Fibroblast of skin of scalp (primary cell): Measurements from ENCODE around the gene XIRP2.
"Not testable (repeated sequence)": the region's sequence is repeated elsewhere in the genome, so short reads cannot be mapped to it uniquely, and the experiment has no call there.

Source experiments
- DNase-seq: peaks from one replicate; pipeline ENCODE4 v3.0.0-alpha.2; 2013

The XIRP2 gene

DNA sequence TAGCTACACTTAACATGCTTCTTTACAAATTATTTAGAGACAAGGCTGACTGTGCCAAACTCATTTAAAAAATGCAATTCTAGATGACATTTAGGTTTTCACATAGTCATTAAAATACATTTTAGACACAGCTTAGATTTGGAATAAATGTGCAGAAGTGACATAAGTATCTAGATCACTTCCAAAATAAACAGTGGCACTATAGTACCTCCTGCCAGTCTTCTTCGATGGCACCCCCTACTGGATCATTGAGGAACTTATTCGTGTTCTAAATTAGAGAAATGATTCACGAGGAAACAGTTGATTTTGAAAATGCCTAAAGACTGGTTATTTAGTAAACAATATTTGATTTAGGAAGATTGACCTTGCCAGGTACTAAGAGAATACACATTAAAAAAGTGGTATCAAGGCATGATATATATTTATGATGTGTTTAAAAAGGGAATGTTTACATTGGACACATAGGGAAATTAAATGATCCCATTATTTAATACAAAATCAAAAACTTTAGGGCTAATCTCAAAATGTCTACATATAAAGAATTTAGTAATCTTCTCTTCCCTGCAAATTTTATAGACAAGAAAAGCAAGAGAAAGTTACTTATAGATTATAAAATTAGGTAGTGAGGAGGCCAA is 323.9 kb downstream of the XIRP2 start:
- peak; percentile 36 for DNase-seq

DNA sequence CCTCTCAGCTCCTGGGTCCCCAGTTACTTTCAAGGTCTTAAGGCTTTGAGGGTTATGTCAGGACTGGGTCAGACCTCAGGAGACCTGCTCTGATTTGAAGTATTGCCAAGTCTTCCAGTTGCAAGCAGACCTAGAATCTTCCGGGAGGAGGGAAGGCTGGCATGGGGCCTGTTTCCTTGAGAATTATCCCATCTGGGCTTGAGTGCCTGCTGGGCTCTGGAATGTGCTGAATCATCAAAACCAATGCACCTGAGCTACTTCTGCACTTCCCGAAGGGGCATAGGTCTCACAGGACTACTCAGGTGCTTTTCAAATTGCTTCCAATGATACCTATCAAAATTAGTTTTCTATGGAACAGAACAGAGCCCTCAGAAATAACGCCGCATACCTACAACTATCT is 327.3 kb downstream of the XIRP2 start:
- DNase-seq = no peak

DNA sequence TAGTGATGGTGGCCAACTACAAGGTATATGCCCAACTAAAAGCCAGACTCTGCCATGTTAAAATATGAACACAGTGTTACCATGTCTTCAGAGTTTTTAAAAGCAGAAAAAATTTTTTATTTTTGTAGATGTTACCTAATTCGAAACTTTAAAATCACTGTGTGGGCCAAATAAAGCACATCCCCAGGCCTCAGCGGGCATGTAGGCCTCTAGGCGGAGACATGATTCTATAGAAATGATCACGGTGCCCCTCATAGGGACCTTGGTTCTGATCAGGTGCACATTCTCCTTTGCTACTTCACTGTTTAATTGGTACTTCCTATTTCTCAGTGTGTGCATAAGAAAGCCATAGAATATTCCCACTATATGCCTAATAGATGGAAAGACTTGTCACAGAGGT is 349.2 kb downstream of the XIRP2 start:
- DNase-seq = no peak

DNA sequence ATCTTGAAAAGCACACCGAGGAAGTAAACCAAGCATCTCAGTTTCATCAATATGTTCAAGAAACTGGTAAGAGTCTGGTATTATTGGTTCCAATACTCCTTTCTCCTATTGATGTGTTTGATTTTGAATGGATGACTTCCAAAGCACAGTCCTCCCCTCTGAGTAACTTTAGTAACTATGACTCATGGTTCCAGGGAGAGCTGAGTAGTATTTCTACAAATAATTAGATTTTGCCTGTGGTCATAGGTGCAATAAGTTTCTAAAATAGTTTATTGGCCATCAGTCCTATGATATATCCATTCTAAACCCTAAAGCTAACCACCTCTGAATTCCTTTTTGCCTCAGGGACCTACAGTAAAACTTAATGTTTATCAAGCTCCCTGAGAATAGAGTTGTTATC is 352.4 kb downstream of the XIRP2 start:
- DNase-seq = no peak

DNA sequence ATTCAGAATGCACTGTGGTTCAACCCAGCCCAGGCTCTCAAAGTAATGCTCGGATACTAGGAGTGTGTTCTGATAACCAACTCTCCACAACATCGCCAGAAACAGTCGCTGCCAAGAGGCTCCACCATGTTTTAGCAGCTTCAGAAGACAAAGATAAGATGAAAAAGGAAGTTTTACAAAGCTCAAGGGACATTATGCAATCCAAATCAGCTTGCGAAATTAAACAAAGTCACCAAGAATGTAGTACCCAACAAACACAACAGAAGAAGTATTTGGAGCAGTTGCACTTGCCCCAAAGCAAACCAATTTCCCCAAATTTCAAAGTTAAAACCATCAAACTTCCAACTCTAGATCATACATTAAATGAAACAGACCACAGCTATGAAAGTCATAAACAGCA is 360.9 kb downstream of the XIRP2 start:
- DNase-seq = no peak

DNA sequence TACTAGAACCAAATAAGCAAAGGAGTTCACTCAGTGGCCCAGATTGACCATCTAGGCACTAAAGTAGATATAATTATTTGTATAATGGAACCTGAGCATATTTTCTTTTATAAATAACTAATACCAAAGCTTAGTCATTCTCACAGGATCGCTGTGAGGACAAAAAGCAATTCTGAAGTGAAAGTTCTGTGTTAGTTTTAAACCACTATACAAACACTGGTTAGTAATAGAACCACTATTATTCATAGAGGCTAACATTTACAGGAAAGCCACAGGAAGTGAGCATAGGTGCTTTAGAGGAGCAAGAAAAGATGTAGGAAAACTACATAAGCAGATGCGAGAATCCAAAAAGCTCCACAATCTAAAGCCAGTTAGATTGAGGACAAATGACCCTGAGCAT is 364.7 kb downstream of the XIRP2 start:
- DNase-seq = no peak

DNA sequence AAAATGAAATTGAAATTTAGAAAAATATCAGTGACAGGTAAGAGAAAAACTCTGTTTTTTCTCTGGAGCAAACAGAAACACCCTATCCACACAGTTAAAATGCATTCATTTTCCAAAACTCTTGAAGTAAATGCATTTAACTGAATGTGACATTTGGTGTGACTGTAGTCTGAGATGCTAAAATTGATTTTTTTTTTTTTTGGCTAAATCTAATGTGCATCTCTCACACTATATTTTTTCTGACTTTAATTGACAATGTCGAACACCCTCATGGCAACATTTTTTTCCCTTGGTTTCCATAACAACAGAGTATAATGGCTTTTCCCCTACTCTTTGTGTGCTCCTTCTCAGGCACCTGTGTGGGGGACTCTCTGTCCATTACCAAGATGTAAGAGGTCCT is 366.4 kb downstream of the XIRP2 start:
- DNase-seq = no peak

GRCh38 chr2:167258712-167259111 is 370.4 kb downstream of the XIRP2 start:
- DNase-seq = no peak

GRCh38 chr2:167264380-167264779 is 376.1 kb downstream of the XIRP2 start:
- peak; percentile 0 for DNase-seq

DNA sequence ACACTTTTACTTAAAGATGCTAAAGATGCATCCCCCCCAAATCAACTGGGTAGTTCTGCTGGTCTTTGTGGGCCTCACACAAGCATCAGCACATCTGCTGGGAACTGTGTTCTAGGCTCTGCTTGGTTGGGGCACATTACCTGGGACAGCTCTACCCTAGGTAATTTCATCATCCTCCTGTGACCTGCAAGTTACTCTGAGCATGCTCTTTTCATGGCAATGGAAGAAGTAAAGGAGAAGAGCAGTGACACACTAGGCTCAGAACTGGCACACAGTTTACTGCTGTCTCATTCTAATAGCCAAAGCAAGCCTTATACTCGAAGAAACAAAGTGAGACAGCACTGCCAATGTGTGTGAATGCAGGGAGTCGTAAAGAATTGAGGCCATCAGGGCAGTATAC is 376.7 kb downstream of the XIRP2 start:
- no peak for DNase-seq

GRCh38 chr2:167265722-167266121 is 377.4 kb downstream of the XIRP2 start:
- no peak for DNase-seq

DNA sequence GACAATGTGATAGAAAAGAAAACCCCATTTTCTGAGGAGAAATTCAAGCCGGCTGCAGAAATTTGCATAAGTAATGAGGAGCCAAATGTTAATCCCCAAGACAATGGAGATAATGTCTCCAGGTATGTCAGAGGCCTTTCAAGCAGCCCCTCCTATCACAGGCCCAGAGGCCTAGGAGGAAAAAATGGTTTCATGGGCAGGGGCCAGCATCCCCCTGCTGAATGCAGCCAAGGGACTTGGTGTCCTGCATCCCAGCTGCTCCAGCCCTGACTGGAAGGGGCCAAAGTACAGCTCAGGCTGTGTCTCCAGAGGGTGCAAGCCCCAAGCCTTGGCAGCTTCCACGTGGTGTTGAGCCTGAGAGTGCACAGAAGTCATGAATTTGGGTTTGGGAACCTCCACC is 380.0 kb downstream of the XIRP2 start:
- DNase-seq = not testable (repeated sequence)

DNA sequence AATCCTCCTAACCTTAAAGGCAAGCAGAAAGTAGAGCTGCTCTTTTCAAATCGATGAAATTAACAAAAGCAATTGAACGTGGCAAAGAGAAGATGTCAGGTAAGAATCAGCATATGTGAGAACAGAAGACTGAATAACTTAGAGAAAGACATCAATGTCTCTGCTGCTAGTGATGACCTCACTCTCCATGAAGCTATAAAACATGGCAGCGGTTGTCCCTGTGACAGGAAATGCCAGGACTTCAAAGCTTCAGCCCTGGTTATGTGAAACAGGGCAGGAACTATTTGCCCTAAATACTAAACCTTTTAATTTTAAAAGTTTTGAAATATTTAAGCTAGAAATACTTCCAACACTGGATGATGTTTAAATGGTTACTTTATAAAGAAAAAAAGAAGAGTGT is 383.7 kb downstream of the XIRP2 start:
- DNase-seq = no peak

GRCh38 chr2:167275046-167275445 is 386.8 kb downstream of the XIRP2 start:
- DNase-seq = no peak

- DNase-seq = no peak
Observed at GRCh38 chr2:167279810-167280209, 391.5 kb downstream of the XIRP2 start.

DNA sequence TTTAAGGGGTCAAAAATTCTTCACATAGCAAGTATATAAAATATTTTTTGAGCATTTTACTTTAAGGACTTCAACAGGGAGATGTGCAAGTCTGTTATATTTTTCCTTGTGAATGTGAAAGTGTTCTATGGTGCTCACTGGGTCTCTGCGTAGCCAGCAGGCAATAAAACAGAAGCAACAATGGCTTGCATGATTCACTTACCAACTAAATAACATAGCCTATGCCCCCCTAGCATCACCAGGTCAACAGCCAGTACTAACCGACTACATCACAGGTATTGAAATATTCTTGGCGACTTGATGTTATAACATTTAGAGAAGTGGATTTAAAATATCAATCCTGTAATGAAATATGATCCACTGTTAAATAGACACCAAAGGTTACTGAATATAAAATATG is 398.9 kb downstream of the XIRP2 start:
- no peak for DNase-seq

DNA sequence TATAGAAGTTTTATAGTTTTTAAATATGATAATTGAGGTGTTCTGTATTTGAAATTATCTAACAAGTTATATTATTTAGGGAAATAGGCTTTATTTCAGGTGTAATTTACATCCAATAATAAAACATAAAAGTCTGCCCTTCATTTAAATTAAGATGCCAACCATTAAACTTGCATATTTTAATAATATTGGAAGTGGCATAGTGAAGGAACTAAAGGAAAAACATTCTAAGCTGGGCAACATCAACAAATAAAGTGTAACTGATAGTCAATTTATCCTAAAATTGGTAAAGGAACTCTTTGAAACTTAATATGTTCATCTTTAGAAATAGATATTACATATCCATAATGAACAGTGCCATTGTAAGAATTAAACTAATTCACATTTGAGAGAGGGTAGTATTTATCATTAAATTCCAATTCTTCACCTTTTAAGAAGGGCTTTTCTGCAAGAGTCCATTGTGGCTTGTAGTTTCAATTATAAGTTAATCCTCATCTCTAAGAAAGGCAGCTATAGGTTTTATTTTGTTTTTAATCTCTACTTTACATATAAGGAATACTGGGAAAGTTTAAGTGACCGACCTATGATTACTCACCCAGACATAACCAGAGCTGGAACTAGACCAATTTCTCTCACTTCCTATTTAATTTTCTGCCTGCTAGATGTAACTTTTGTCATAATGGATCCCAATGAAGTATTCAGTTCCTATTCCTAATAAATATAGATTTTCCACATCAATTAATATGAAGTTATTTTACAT is 401.6 kb downstream of the XIRP2 start:
- DNase-seq = no peak

GRCh38 chr2:167292430-167293171 is 404.3 kb downstream of the XIRP2 start, which contains the start of gene B3GALT1:
Gene B3GALT1 (plus strand): TSS chr2:167293001.
- DNase-seq = peak; percentile 91

GRCh38 chr2:167293172-167293781 is 405.0 kb downstream of the XIRP2 start:
- peak; percentile 2 for DNase-seq

GRCh38 chr2:167293943-167294775 is 405.9 kb downstream of the XIRP2 start:
- DNase-seq = peak; percentile 3

DNA sequence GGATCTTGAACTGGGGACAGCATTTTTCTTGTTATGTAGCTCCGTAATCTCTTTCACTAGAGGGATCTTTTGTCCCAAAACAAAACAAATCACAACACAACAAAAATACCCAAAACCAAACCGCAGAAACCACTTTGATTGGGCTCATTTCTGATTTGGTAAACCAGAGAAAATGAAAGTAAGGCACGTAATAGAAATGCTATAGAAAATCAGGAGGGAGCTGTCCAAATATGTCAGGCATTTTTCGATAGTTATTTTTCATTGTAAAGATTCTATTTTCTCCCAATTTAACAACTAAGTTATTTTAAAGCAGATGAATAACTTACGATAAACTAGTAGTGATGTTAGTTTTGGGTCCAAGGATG is 406.5 kb downstream of the XIRP2 start:
- DNase-seq = peak; percentile 1

DNA sequence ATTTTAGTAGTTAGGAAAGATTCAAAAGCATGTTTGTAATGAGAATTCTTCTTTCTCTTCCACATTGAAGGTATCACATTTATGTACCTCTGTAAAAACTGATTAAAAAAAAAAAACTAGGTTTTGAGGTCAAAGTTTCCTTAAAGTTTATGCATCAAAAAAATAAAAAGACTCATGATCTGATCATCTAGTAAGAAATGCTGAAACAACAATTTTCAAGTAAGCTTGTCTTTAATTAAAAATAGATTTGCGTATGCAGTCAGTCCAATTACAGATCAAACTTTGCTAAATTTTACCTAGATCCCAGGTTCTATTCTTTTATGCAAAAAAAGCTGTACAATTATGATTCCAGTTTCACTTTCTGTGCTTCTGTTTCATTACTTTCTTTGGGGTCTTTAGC is 409.0 kb downstream of the XIRP2 start:
- no peak for DNase-seq
